PC-9 (cell line): ENCODE measurements around the gene CD68.

ENCODE experiments used
- CTCF ChIP-seq: fragments of 200-600 bp; sonication (generic); conservative IDR thresholded peaks from 2 replicates; pipeline ENCODE4 v1.6.1; 2017; ENCODE audit warnings: mixed run types, antibody characterized with exemption, mild to moderate bottlenecking, moderate library complexity
- EZH2 ChIP-seq: fragments of 200-600 bp; sonication (generic); IDR thresholded peaks from 2 replicates; pipeline ENCODE4 v1.8.0; 2017; ENCODE audit warnings: antibody characterized with exemption, low read depth

GRCh38 chr17:7569571-7569970, 9.9 kb upstream of the CD68 start:
- no peak for TF ChIP-seq CTCF
- TF ChIP-seq EZH2: no peak
